Subcutaneous abdominal adipose tissue (tissue), 5 donors: Measurements from ENCODE around the gene TAOK2.

Experiments
- H3K27ac ChIP-seq: one replicate; pipeline ENCODE4 v1.7.0; 2013; ENCODE audit warnings: low read depth, mild to moderate bottlenecking, inconsistent platforms, low read length, moderate library complexity
- H3K27me3 ChIP-seq, 5 donors: one replicate each; pipeline ENCODE4 v1.7.0; 2013; ENCODE audit warnings: low read length in 5 of 5, inconsistent platforms in 1 of 5; ENCODE audit not compliant: control insufficient read depth in 5 of 5, insufficient read depth in 4 of 5
- H3K36me3 ChIP-seq, 5 donors: one replicate each; pipeline ENCODE4 v1.7.0; 2013; ENCODE audit warnings: low read length in 5 of 5; ENCODE audit not compliant: control insufficient read depth in 5 of 5, insufficient read depth in 5 of 5
- H3K4me1 ChIP-seq, 5 donors: one replicate each; pipeline ENCODE4 v1.7.0; 2013; ENCODE audit warnings: low read length in 5 of 5, mild to moderate bottlenecking in 3 of 5, moderate library complexity in 1 of 5; ENCODE audit not compliant: control insufficient read depth in 5 of 5, insufficient read depth in 5 of 5
- H3K4me3 ChIP-seq, 5 donors: one replicate each; pipeline ENCODE4 v1.7.0; 2013; ENCODE audit warnings: low read length in 5 of 5, low read depth in 1 of 5
- H3K9ac ChIP-seq, 5 donors: one replicate each; pipeline ENCODE4 v1.7.0; 2013; ENCODE audit warnings: low read length in 5 of 5, mild to moderate bottlenecking in 4 of 5, moderate library complexity in 3 of 5
- H3K9me3 ChIP-seq, 5 donors: one replicate each; pipeline ENCODE4 v1.7.0; 2013; ENCODE audit warnings: low read length in 5 of 5; ENCODE audit not compliant: control insufficient read depth in 5 of 5
- donor health status: healthy.
- donor health status: healthy.
- donor health status: healthy.
- donor health status: healthy.
- donor health status: healthy.

The TAOK2 gene

DNA sequence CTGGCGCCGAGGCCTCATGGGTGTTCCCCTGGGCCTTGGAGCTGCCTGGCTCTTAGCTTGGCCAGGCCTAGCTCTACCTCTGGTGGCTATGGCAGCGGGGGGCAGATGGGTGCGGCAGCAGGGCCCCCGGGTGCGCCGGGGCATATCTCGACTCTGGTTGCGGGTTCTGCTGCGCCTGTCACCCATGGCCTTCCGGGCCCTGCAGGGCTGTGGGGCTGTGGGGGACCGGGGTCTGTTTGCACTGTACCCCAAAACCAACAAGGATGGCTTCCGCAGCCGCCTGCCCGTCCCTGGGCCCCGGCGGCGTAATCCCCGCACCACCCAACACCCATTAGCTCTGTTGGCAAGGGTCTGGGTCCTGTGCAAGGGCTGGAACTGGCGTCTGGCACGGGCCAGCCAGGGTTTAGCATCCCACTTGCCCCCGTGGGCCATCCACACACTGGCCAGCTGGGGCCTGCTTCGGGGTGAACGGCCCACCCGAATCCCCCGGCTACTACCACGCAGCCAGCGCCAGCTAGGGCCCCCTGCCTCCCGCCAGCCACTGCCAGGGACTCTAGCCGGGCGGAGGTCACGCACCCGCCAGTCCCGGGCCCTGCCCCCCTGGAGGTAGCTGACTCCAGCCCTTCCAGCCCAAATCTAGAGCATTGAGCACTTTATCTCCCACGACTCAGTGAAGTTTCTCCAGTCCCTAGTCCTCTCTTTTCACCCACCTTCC lies 13.9 kb downstream of the TAOK2 start:
- Histone ChIP-seq H3K36me3 (peaks cover 3 to 98% (median 97%) of the 10 kb centered on the region in 5 donors), H3K9me3 (no peaks in the 10 kb centered on the region), H3K4me1 (peaks cover 0 to 14% (median 8%) of the 10 kb centered on the region in 5 donors), H3K9ac (no peak overlapping the region), H3K27me3 (no peaks in the 10 kb centered on the region), H3K4me3 (no peak overlapping the region), H3K27ac (no peak overlapping the region)

DNA sequence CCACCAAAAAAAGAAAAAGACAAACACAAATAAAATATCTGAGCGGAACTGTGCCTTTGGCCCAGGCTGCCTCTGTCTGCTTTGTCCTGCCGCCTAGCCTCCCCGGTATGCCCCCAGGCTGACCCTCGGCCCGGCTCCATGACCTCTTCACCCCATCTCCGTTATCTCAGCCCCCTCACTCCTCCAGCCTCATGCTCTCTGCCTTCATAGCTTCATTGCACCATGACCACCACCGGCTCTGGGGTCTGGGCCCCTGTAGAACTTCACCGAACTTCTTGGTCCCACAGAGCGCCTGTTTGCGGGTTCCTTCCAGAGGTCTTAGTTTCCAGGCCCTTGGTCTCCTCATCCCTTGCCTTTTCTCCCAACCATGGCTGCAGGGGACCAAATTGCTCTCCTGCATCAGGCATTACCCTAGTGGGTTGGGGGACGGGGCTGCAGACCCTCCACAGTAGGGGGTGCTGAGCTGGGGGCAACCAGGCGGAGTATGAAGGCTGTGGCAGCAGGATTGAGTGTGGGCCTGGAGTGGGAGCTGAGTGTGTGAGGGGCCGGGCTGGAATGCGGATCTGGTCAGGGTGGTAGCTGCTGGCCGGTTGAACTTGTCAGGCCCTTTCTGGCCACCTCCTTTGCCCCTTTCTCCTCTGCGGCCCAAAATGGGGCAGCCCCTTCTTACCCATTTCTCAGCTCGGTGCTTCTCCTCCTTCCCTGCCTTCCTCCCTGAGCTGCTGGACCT lies 14.8 kb downstream of the TAOK2 start:
- peaks cover 3 to 98% (median 97%) of the 10 kb centered on the region in 5 donors for H3K36me3 ChIP-seq
- H3K4me3 ChIP-seq, result no peak overlapping the region
- no peak overlapping the region for H3K27ac ChIP-seq
- H3K4me1 ChIP-seq, result peaks cover 0 to 18% (median 15%) of the 10 kb centered on the region in 5 donors
- no peak overlapping the region for H3K9ac ChIP-seq
- H3K27me3 ChIP-seq, result no peaks in the 10 kb centered on the region
- no peaks in the 10 kb centered on the region for H3K9me3 ChIP-seq

DNA sequence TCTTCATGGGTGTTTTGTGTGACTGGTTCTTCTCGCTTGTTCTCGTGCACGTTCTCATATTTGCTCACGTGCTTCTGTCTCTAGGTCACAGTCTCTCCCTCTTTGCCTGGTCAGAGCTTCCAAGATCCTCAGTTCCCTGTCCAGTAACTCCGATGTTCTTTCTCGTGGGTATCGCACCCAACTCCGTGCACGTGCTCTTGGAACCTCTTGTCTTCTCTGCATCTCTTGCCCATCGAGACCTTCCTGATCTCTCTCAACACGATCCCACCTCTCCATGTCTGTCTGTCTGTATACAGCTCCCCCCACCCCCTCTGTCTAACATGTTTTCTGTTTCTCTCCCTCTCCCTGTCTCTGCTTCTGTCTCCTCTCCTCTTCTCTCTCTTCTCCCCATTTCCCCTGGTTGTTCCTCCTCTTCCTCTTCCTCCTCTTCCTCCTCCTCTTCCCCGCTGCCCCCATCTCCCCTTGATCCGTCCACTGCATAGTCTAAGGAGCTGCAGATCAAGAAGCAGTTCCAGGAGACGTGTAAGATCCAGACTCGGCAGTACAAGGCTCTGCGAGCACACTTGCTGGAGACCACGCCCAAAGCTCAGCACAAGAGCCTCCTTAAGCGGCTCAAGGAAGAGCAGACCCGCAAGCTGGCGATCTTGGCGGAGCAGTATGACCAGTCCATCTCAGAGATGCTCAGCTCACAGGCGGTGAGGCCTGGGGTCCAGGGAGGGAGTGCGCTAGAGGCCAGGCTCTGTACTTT lies 15.6 kb downstream of the TAOK2 start:
- Histone ChIP-seq H3K4me1 (peaks cover 0 to 26% (median 17%) of the 10 kb centered on the region in 5 donors), H3K4me3 (no peak overlapping the region), H3K27me3 (no peaks in the 10 kb centered on the region), H3K27ac (no peak overlapping the region), H3K36me3 (peaks cover 3 to 95% (median 94%) of the 10 kb centered on the region in 5 donors), H3K9ac (no peak overlapping the region), H3K9me3 (no peaks in the 10 kb centered on the region)

DNA sequence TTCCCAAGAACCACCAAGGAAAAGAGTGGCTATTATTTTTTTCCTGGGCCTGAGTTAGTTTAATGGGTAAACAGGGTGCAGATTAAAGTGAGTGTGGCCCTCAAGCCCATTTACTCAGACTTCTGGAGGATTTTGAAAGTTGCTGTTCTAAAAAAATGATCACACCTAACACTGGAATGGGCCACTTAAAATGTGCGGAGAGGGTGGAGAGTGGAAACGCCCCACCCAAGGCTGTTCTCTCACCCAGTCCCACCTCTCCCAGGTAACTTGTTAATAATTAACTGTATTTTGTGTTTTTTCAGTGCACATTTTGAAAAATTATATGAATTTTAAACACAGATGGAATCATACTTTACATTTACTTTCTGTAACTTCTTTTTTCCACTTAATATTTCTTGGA lies 16.4 kb downstream of the TAOK2 start:
- H3K9me3 ChIP-seq, result no peaks in the 10 kb centered on the region
- H3K4me1 ChIP-seq, result peaks cover 1 to 33% (median 24%) of the 10 kb centered on the region in 5 donors
- H3K4me3 ChIP-seq, result no peak overlapping the region
- H3K9ac ChIP-seq, result no peak overlapping the region
- H3K36me3 ChIP-seq, result peaks cover 0 to 87% (median 86%) of the 10 kb centered on the region in 5 donors
- H3K27ac ChIP-seq, result no peak overlapping the region
- H3K27me3 ChIP-seq, result no peaks in the 10 kb centered on the region

DNA sequence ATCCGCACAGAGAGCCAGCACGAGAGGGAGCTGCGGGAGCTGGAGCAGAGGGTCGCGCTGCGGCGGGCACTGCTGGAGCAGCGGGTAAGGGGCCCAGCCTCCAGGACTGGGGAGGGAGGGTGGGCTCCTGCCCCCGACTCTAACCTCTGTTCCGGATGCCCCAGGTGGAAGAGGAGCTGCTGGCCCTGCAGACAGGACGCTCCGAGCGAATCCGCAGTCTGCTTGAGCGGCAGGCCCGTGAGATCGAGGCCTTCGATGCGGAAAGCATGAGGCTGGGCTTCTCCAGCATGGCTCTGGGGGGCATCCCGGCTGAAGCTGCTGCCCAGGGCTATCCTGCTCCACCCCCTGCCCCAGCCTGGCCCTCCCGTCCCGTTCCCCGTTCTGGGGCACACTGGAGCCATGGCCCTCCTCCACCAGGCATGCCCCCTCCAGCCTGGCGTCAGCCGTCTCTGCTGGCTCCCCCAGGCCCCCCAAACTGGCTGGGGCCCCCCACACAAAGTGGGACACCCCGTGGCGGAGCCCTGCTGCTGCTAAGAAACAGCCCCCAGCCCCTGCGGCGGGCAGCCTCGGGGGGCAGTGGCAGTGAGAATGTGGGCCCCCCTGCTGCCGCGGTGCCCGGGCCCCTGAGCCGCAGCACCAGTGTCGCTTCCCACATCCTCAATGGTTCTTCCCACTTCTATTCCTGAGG lies 17.4 kb downstream of the TAOK2 start:
- H3K27me3 ChIP-seq, result no peaks in the 10 kb centered on the region
- H3K27ac ChIP-seq, result no peak overlapping the region
- no peak overlapping the region for H3K4me3 ChIP-seq
- H3K9me3 ChIP-seq, result no peaks in the 10 kb centered on the region
- no peak overlapping the region for H3K9ac ChIP-seq
- H3K36me3 ChIP-seq, result peaks cover 0 to 77% (median 76%) of the 10 kb centered on the region in 5 donors
- peaks cover 1 to 37% (median 29%) of the 10 kb centered on the region in 5 donors for H3K4me1 ChIP-seq

DNA sequence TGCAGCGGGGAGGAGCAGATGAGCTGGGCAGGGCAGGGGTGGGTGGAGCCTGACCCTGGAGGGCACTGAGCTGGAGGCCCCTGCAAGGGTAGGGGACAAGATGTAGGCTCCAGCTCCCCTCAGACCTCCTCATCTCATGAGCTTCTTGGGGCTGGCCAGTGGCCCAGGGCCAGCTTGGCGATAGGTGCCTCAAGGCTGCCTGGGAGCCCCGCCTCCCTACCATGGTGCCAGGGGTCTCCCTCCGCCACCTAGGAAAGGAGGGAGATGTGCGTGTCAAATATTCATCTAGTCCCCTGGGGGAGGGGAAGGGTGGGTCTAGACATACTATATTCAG lies 17.9 kb downstream of the TAOK2 start:
- Histone ChIP-seq H3K36me3 (peaks cover 0 to 72% (median 71%) of the 10 kb centered on the region in 5 donors), H3K27ac (no peak overlapping the region), H3K4me3 (no peak overlapping the region), H3K27me3 (no peaks in the 10 kb centered on the region), H3K9ac (no peak overlapping the region), H3K9me3 (no peaks in the 10 kb centered on the region), H3K4me1 (peaks cover 2 to 41% (median 33%) of the 10 kb centered on the region in 5 donors)

DNA sequence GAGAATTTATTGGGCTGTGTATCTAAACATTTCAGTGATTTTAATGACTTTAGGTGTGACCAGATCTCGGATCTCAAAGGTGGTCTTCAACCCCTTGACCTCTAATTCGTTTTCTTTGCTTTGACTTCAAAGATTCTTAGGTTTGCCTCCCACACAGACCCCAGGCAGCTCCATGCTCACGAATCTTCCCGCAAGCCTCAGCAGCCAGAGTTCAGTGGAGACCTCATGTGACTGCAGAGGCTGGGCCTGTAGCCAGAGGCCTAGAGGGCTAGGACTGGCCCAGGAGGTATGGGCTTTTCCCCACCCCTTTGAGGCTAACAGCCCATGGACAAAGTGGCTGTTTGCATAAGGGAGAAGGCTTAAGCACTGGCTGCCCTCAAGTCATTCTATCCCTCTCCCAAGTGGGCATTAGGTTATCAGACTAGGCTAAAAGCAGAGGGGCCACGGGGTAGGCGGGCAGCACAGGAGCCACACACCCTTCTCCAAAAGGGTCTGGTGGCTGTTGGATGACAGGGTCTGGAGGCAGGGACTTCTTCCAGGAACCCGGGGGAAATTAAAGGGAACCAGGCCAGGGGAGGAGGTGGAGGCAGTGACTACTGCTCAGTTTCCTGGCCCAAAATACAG lies 18.8 kb downstream of the TAOK2 start:
- peaks cover 6 to 47% (median 39%) of the 10 kb centered on the region in 5 donors for H3K4me1 ChIP-seq
- peak overlapping the region in 2 of 5 donors; percentile 4 to 63 for H3K9ac ChIP-seq
- H3K36me3 ChIP-seq, result peaks cover 0 to 64% (median 62%) of the 10 kb centered on the region in 5 donors
- H3K4me3 ChIP-seq, result no peak overlapping the region
- H3K27me3 ChIP-seq, result no peaks in the 10 kb centered on the region
- H3K27ac ChIP-seq, result peak overlapping the region; percentile 24
- no peaks in the 10 kb centered on the region for H3K9me3 ChIP-seq

DNA sequence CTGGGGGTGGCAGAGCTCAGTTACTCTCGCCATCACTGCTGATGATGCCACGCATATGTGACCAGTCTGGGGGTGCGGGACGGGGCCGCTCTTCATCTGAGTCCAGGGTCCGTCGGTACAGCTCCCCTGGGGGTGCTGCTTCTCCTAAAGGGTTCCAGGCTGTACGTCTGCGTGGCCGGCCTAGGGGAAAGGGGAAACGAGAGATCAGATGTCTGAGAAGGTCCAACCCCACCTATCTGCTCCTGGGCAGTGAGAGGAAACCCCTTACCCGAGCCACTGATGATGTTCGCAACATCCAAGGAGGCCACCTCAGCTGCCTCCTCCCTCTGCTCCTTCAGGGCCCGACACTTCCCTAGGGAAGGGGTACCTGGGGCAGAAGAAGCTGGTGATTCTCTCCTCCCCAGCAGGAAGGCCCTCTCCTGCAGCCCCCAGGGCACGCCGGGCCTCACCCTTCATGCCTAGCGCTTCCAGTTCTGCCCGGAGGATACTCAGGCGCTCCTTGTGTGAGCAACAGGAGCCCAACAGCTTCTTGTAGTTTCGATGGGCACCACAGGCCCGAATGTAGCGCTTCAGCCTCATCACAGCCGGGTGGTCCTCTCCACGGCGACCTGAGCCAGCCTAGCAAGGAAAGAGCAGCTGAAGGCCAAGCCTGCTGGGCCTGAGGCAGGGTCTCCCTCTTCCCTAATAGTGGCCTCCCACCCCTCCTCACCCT lies 19.7 kb downstream of the TAOK2 start:
- Histone ChIP-seq H3K27ac (no peak overlapping the region), H3K9me3 (no peaks in the 10 kb centered on the region), H3K36me3 (peaks cover 0 to 60% (median 55%) of the 10 kb centered on the region in 5 donors), H3K4me3 (no peak overlapping the region), H3K27me3 (no peaks in the 10 kb centered on the region), H3K4me1 (peaks cover 6 to 47% (median 39%) of the 10 kb centered on the region in 5 donors), H3K9ac (peak overlapping the region in 1 of 5 donors; percentile 48)
